ENCODE data around the gene H1-8.
"Not testable (repeated sequence)": the region's sequence is repeated elsewhere in the genome, so short reads cannot be mapped to it uniquely, and the experiment has no call there.

The H1-8 gene

GRCh38 chr3:129530251-129530791 is 12.7 kb upstream of the H1-8 start:
- Histone ChIP-seq H3K27ac (no peak overlapping the region), H3K4me3 (no peak overlapping the region)

GRCh38 chr3:129530821-129531220 is 12.2 kb upstream of the H1-8 start:
- no peak overlapping the region for H3K27ac ChIP-seq
- H3K4me3 ChIP-seq = no peak overlapping the region

- no peak overlapping the region for H3K27ac ChIP-seq
- no peak overlapping the region for H3K4me3 ChIP-seq
Measured at GRCh38 chr3:129531699-129532098, 11.3 kb upstream of the H1-8 start.

- Histone ChIP-seq H3K27ac (no peak overlapping the region), H3K4me3 (no peak overlapping the region)
Measured at GRCh38 chr3:129532261-129532660, 10.7 kb upstream of the H1-8 start.

- Histone ChIP-seq H3K27ac (no peak overlapping the region), H3K4me3 (no peak overlapping the region)
Measured at GRCh38 chr3:129533406-129533805, 9.6 kb upstream of the H1-8 start.

- H3K4me3 ChIP-seq = no peak overlapping the region
- H3K27ac ChIP-seq = no peak overlapping the region
Measured at GRCh38 chr3:129534428-129535027, 8.4 kb upstream of the H1-8 start.

- Histone ChIP-seq H3K27ac (no peak overlapping the region), H3K4me3 (no peak overlapping the region)
Measured at GRCh38 chr3:129535075-129535474, 7.9 kb upstream of the H1-8 start.

GRCh38 chr3:129536374-129536667 is 6.7 kb upstream of the H1-8 start:
- Histone ChIP-seq H3K27ac (no peak overlapping the region), H3K4me3 (no peak overlapping the region)

- Histone ChIP-seq H3K27ac (no peak overlapping the region), H3K4me3 (no peak overlapping the region)
Measured at GRCh38 chr3:129536804-129537203, 6.2 kb upstream of the H1-8 start.

- Histone ChIP-seq H3K4me3 (no peak overlapping the region), H3K27ac (peak overlapping the region in 1 of 21 experiments; percentile 37)
Measured at GRCh38 chr3:129539206-129539605, 3.8 kb upstream of the H1-8 start.

GRCh38 chr3:129540776-129541516 is 2.0 kb upstream of the H1-8 start:
- H3K4me3 ChIP-seq = no peak overlapping the region
- H3K27ac ChIP-seq = no peak overlapping the region

- Histone ChIP-seq H3K27ac (no peak overlapping the region), H3K4me3 (no peak overlapping the region)
Measured at GRCh38 chr3:129542747-129543146, 228 bp upstream of the H1-8 start.

- H3K27ac ChIP-seq = no peak overlapping the region
- H3K4me3 ChIP-seq = no peak overlapping the region
Measured at GRCh38 chr3:129543999-129544398, 1.0 kb downstream of the H1-8 start.

GRCh38 chr3:129545951-129546350 is 3.0 kb downstream of the H1-8 start:
- H3K27ac ChIP-seq, H3K4me3 ChIP-seq: not testable (repeated sequence)

GRCh38 chr3:129547241-129547640 is 4.3 kb downstream of the H1-8 start:
- H3K27ac ChIP-seq = no peak overlapping the region
- no peak overlapping the region for H3K4me3 ChIP-seq

GRCh38 chr3:129548104-129548965 is 5.4 kb downstream of the H1-8 start:
- Histone ChIP-seq H3K27ac (no peak overlapping the region), H3K4me3 (no peak overlapping the region)

- Histone ChIP-seq H3K27ac (no peak overlapping the region), H3K4me3 (no peak overlapping the region)
Measured at GRCh38 chr3:129549006-129549800, 6.2 kb downstream of the H1-8 start.

- Histone ChIP-seq H3K4me3 (no peak overlapping the region), H3K27ac (no peak overlapping the region)
Measured at GRCh38 chr3:129549805-129550204, 6.8 kb downstream of the H1-8 start.

GRCh38 chr3:129552287-129553050 is 9.5 kb downstream of the H1-8 start:
- H3K4me3 ChIP-seq = no peak overlapping the region
- H3K27ac ChIP-seq = peak overlapping the region in 3 of 21 experiments; percentile 9 to 34 (median 16)

All from skin epidermis (tissue), 12 donors.